Hepatocyte (in vitro differentiated cells): Measurements from ENCODE around the gene COL5A1. TPM values are rescaled to one million over a fixed set of nuclear protein-coding genes. Genes with fewer than 3 reads are reported as not detected.

Experiments used
- DNase-seq: peaks from one replicate; pipeline ENCODE4 v3.0.0-alpha.2; 2016; ENCODE audit warnings: low spot score
- H2AFZ ChIP-seq: fragments of 200-600 bp; sonication (generic); 2 replicates; pipeline ENCODE4 v1.6.0; 2016; ENCODE audit warnings: antibody characterized with exemption, mild to moderate bottlenecking
- H3K27ac ChIP-seq: fragments of 200-600 bp; sonication (generic); 2 replicates; pipeline ENCODE4 v1.5.1; 2016; ENCODE audit warnings: mild to moderate bottlenecking
- H3K27me3 ChIP-seq: fragments of 200-600 bp; sonication (generic); 2 replicates; pipeline ENCODE4 v1.6.1; 2016
- H3K36me3 ChIP-seq: fragments of 200-600 bp; sonication (generic); replicated peaks from 2 replicates; pipeline ENCODE4 v1.5.1; 2016; ENCODE audit warnings: low read depth; ENCODE audit not compliant: insufficient read depth
- H3K4me1 ChIP-seq: fragments of 200-600 bp; sonication (generic); 2 replicates; pipeline ENCODE4 v1.5.1; 2016; ENCODE audit warnings: mild to moderate bottlenecking, moderate library complexity; ENCODE audit not compliant: insufficient read depth
- H3K4me2 ChIP-seq: fragments of 200-600 bp; sonication (generic); 2 replicates; pipeline ENCODE4 v1.6.0; 2016
- H3K4me3 ChIP-seq: fragments of 200-600 bp; sonication (generic); 2 replicates; pipeline ENCODE4 v1.5.1; 2016; ENCODE audit warnings: mild to moderate bottlenecking
- H3K79me2 ChIP-seq: fragments of 200-600 bp; sonication (generic); 2 replicates; pipeline ENCODE4 v1.6.0; 2017; ENCODE audit warnings: mild to moderate bottlenecking
- H3K9me2 ChIP-seq: fragments of 200-600 bp; sonication (generic); replicated peaks from 2 replicates; pipeline ENCODE4 v1.6.0; 2017; ENCODE audit warnings: mild to moderate bottlenecking; ENCODE audit not compliant: insufficient read depth
- H3K9me3 ChIP-seq: fragments of 200-600 bp; sonication (generic); 2 replicates; pipeline ENCODE4 v1.5.1; 2016; ENCODE audit warnings: low read depth, mild to moderate bottlenecking
- H4K20me1 ChIP-seq: fragments of 200-600 bp; sonication (generic); 2 replicates; pipeline ENCODE4 v1.6.0; 2016; ENCODE audit warnings: mild to moderate bottlenecking; ENCODE audit not compliant: insufficient read depth, poor library complexity, severe bottlenecking
- CTCF ChIP-seq: fragments of 200-600 bp; sonication (generic); IDR thresholded peaks from 2 replicates; pipeline ENCODE4 v1.5.1; 2016; ENCODE audit warnings: antibody characterized with exemption, mild to moderate bottlenecking; ENCODE audit not compliant: poor library complexity
- EZH2 ChIP-seq: fragments of 200-600 bp; sonication (generic); IDR thresholded peaks from 2 replicates; pipeline ENCODE4 v1.6.1; 2016; ENCODE audit warnings: antibody characterized with exemption, mild to moderate bottlenecking, borderline replicate concordance
- EZH2phosphoT487 ChIP-seq: fragments of 200-600 bp; sonication (generic); IDR thresholded peaks from one replicate; pipeline ENCODE4 v1.6.1; 2018; ENCODE audit warnings: antibody characterized with exemption, mild to moderate bottlenecking, low read depth, moderate library complexity; ENCODE audit not compliant: unreplicated experiment, severe bottlenecking
- WGBS: methylation state at CpG from one replicate; pipeline ENCODE4 v1.1.6; 2016; ENCODE audit warnings: low lambda C conversion rate; ENCODE audit errors: missing lambda C conversion rate; 5-methylcytosine and 5-hydroxymethylcytosine counted together
- polyA plus RNA-seq: library from polyadenylated mRNA; unstranded; fragments of >200 nt; fragmentation: Nextera tagmentation; extraction: Ambion mirVana; gene quantifications from 2 replicates; pipeline ENCODE4 v1.2.1, GENCODE V29; 2016
- total RNA-seq: library from RNA; depleted of rRNA; stranded (reverse); fragments of >200 nt; gene quantifications from 2 replicates; pipeline ENCODE4 v1.2.3, GENCODE V29; 2014

The COL5A1 gene
- total and polyA plus RNA-seq, 2 experiments from 2014 or later = 342 to 347 TPM

- TF ChIP-seq CTCF (no peak), EZH2phosphoT487 (no peak), EZH2 (no peak)
- no peaks in the 10 kb centered on the region for H3K9me3 ChIP-seq
- no peak overlapping the region for H3K27ac ChIP-seq
- H3K79me2 ChIP-seq = no peaks in the 10 kb centered on the region
- no peak overlapping the region for H3K4me2 ChIP-seq
- H3K4me3 ChIP-seq = no peak overlapping the region
- no peaks in the 10 kb centered on the region for H3K27me3 ChIP-seq
- H2AFZ ChIP-seq = no peak overlapping the region
- 92% methylated on average over 45 of the region's 45 CpGs for WGBS
- peaks cover 22% of the 10 kb centered on the region for H4K20me1 ChIP-seq
- no peaks in the 10 kb centered on the region for H3K9me2 ChIP-seq
- no peak for DNase-seq
- no peaks in the 10 kb centered on the region for H3K36me3 ChIP-seq
- H3K4me1 ChIP-seq = peaks cover 31% of the 10 kb centered on the region
These were observed 90.1 kb downstream of the COL5A1 start for GRCh38 chr9:134731497-134732391.

GRCh38 chr9:134732392-134733110, 90.9 kb downstream of the COL5A1 start:
- Histone ChIP-seq H3K4me1 (peaks cover 31% of the 10 kb centered on the region), H3K9me3 (no peaks in the 10 kb centered on the region), H4K20me1 (peaks cover 15% of the 10 kb centered on the region), H3K4me2 (no peak overlapping the region), H2AFZ (no peak overlapping the region), H3K27ac (peak overlapping the region; percentile 16), H3K27me3 (no peaks in the 10 kb centered on the region), H3K36me3 (no peaks in the 10 kb centered on the region), H3K4me3 (no peak overlapping the region), H3K79me2 (no peaks in the 10 kb centered on the region), H3K9me2 (no peaks in the 10 kb centered on the region)
- WGBS = 73% methylated on average over 26 of the region's 26 CpGs
- peak; percentile 36 for DNase-seq
- no peak for TF ChIP-seq EZH2
- no peak for TF ChIP-seq CTCF
- no peak for TF ChIP-seq EZH2phosphoT487

- H3K9me3 ChIP-seq = no peaks in the 10 kb centered on the region
- no peaks in the 10 kb centered on the region for H3K27me3 ChIP-seq
- TF ChIP-seq EZH2phosphoT487 = no peak
- TF ChIP-seq EZH2 = no peak
- no peak for TF ChIP-seq CTCF
- no peak overlapping the region for H2AFZ ChIP-seq
- no peak overlapping the region for H3K4me3 ChIP-seq
- H3K4me1 ChIP-seq = peaks cover 31% of the 10 kb centered on the region
- H3K4me2 ChIP-seq = peak overlapping the region; percentile 20
- WGBS = 77% methylated on average over 16 of the region's 16 CpGs
- no peak for DNase-seq
- H3K36me3 ChIP-seq = no peaks in the 10 kb centered on the region
- H3K9me2 ChIP-seq = no peaks in the 10 kb centered on the region
- peaks cover 10% of the 10 kb centered on the region for H4K20me1 ChIP-seq
- peak overlapping the region; percentile 51 for H3K27ac ChIP-seq
- peaks cover under 1% of the 10 kb centered on the region for H3K79me2 ChIP-seq
These were observed 92.1 kb downstream of the COL5A1 start for GRCh38 chr9:134733480-134734232.
